Fibroblast of lung (primary cell): ENCODE data around the gene FHIT. TPM values are rescaled to one million over a fixed set of nuclear protein-coding genes. Genes with fewer than 3 reads are reported as not detected.
"Not testable (repeated sequence)": the region's sequence is repeated elsewhere in the genome, so short reads cannot be mapped to it uniquely, and the experiment has no call there.

Experiments used
- DNase-seq, 2 donors: peaks; one replicate each; pipeline versions ENCODE4 v3.0.0 to v3.0.0-alpha.2; 2010; ENCODE audit warnings: low read depth in 2 of 2
- H2AFZ ChIP-seq: 2 replicates; pipeline ENCODE4 v1.5.1; 2012; ENCODE audit warnings: low read length, control low read depth, inconsistent platforms
- H3K27ac ChIP-seq: 2 replicates; pipeline ENCODE4 v1.5.1; 2011; ENCODE audit warnings: low read length, control low read depth; ENCODE audit not compliant: insufficient read depth
- H3K27me3 ChIP-seq: 2 replicates; pipeline ENCODE4 v1.5.1; 2011; ENCODE audit warnings: mild to moderate bottlenecking, low read length; ENCODE audit not compliant: control insufficient read depth, insufficient read depth
- H3K36me3 ChIP-seq: 2 replicates; pipeline ENCODE4 v1.5.1; 2011; ENCODE audit warnings: low read length; ENCODE audit not compliant: control insufficient read depth, insufficient read depth
- H3K4me1 ChIP-seq: 2 replicates; pipeline ENCODE4 v1.5.1; 2011; ENCODE audit warnings: low read length; ENCODE audit not compliant: control insufficient read depth, insufficient read depth; ENCODE audit errors: extremely low read depth
- H3K4me2 ChIP-seq: 2 replicates; pipeline ENCODE4 v1.5.1; 2011; ENCODE audit warnings: low read length, control low read depth; ENCODE audit not compliant: insufficient read depth; ENCODE audit errors: extremely low read depth
- H3K4me3 ChIP-seq, 4 experiments: fragments of 200-600 bp in 1 of 4; sonication (generic) in 1 of 4; replicated peaks in 1 of 4; 2 replicates each; pipeline ENCODE4 v1.5.1; 2011 to 2016; ENCODE audit warnings: low read length in 4 of 4, low read depth in 3 of 4, mild to moderate bottlenecking in 3 of 4, control low read depth in 2 of 4, inconsistent platforms in 1 of 4, mixed read lengths in 1 of 4; ENCODE audit not compliant: insufficient read depth in 1 of 4; ENCODE audit errors: control extremely low read depth in 1 of 4
- H3K79me2 ChIP-seq: 2 replicates; pipeline ENCODE4 v1.5.1; 2012; ENCODE audit warnings: mild to moderate bottlenecking, low read length, inconsistent platforms; ENCODE audit not compliant: control insufficient read depth, insufficient read depth
- H3K9ac ChIP-seq: 2 replicates; pipeline ENCODE4 v1.5.1; 2011; ENCODE audit warnings: mild to moderate bottlenecking, low read length, control low read depth; ENCODE audit not compliant: insufficient read depth
- H3K9me3 ChIP-seq: 2 replicates; pipeline ENCODE4 v1.5.1; 2012; ENCODE audit warnings: low read depth, low read length; ENCODE audit not compliant: control insufficient read depth, insufficient read depth
- H4K20me1 ChIP-seq: 2 replicates; pipeline ENCODE4 v1.5.1; 2011; ENCODE audit warnings: low read length; ENCODE audit not compliant: control insufficient read depth, insufficient read depth; ENCODE audit errors: extremely low read depth
- EZH2 ChIP-seq: IDR thresholded peaks from 2 replicates; pipeline ENCODE4 v1.5.1; 2012; ENCODE audit warnings: low read length, control low read depth, mild to moderate bottlenecking; ENCODE audit errors: missing control alignments
- polyA plus RNA-seq, 2 donors: library from polyadenylated mRNA; depleted of rRNA in 1 of 2; stranded (reverse) in 1 of 2; unstranded in 1 of 2; fragments of >200 nt; gene quantifications; 2 replicates each; pipeline ENCODE4 v1.2.1, GENCODE V29; 2011 to 2012; ENCODE audit warnings: missing spikeins in 1 of 2
- total RNA-seq: library from RNA; depleted of rRNA; stranded (reverse); fragments of >200 nt; gene quantifications from 2 replicates; pipeline ENCODE4 v1.2.1, GENCODE V29; 2014
- TF ChIP-seq, protein P1 (sequence below), 2 donors: IDR thresholded peaks in 1 of 2; conservative IDR thresholded peaks in 1 of 2; 1 replicate in 1 of 2; 2 replicates in 1 of 2; pipeline ENCODE4 v1.5.1; 2011 to 2012; ENCODE audit warnings: low read length in 2 of 2, control low read depth in 1 of 2, inconsistent platforms in 1 of 2, low read depth in 1 of 2, mild to moderate bottlenecking in 1 of 2

FHIT gene
- total and polyA plus RNA-seq, 2 donors (not counting 1 experiment from before 2014, with no cell fraction given) = 0.79 to 2.1 TPM

DNA sequence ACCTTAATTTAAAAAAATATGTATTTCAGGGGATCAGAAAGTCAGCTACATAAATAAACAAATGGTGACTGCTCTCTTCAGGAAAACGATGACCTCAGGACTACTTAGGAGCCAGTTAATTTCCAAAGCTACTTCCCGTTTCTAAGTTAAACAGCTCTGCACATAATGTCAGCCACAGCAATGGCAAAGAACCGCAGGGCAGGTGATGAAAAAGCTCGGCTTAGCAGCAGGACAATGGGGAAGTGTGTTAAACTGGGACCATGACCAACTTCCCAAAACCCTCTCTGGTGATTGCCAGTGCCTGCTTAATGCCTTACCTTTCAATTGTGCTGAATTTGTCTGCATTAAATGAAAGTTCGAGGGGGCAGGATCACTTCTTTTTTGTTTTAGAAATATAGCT, 258.9 kb downstream of the FHIT start:
- Histone ChIP-seq H3K9me3 (no peaks in the 10 kb centered on the region), H3K4me3 (no peak overlapping the region), H3K27ac (no peak overlapping the region), H3K4me1 (no peaks in the 10 kb centered on the region), H3K9ac (no peak overlapping the region), H3K4me2 (no peak overlapping the region), H2AFZ (no peak overlapping the region), H4K20me1 (no peaks in the 10 kb centered on the region), H3K79me2 (no peaks in the 10 kb centered on the region), H3K36me3 (no peaks in the 10 kb centered on the region), H3K27me3 (no peaks in the 10 kb centered on the region)
- no peak for DNase-seq
- TF ChIP-seq EZH2 = no peak
- TF ChIP-seq, protein P1, sequence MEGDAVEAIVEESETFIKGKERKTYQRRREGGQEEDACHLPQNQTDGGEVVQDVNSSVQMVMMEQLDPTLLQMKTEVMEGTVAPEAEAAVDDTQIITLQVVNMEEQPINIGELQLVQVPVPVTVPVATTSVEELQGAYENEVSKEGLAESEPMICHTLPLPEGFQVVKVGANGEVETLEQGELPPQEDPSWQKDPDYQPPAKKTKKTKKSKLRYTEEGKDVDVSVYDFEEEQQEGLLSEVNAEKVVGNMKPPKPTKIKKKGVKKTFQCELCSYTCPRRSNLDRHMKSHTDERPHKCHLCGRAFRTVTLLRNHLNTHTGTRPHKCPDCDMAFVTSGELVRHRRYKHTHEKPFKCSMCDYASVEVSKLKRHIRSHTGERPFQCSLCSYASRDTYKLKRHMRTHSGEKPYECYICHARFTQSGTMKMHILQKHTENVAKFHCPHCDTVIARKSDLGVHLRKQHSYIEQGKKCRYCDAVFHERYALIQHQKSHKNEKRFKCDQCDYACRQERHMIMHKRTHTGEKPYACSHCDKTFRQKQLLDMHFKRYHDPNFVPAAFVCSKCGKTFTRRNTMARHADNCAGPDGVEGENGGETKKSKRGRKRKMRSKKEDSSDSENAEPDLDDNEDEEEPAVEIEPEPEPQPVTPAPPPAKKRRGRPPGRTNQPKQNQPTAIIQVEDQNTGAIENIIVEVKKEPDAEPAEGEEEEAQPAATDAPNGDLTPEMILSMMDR (conservative IDR thresholded peaks at IDR 0.05 in 1 of 2, IDR thresholded peaks at IDR 0.05 in 1 of 2; ENCODE audit: low read depth in 1 of 2, low read length in 2 of 2) = no peak

DNA sequence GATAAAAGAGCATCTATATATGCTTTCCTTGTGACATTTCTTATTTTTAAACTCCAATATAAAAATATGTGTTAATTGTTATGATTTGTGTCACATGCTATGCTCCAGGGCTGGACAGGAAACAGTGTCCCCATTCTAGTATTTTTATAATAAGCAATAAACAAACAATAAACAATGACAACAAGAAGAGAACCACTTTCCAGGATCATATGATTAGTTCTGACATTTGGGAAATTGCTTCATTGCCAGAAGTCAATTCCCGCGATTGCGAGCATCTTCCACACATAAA, 260.9 kb downstream of the FHIT start:
- H3K4me3 ChIP-seq = no peak overlapping the region
- no peaks in the 10 kb centered on the region for H3K79me2 ChIP-seq
- no peak overlapping the region for H3K4me2 ChIP-seq
- H3K36me3 ChIP-seq = no peaks in the 10 kb centered on the region
- no peaks in the 10 kb centered on the region for H3K27me3 ChIP-seq
- no peaks in the 10 kb centered on the region for H3K9me3 ChIP-seq
- TF ChIP-seq, protein P1 (conservative IDR thresholded peaks at IDR 0.05 in 1 of 2, IDR thresholded peaks at IDR 0.05 in 1 of 2; ENCODE audit: low read depth in 1 of 2, low read length in 2 of 2) = no peak
- no peak for TF ChIP-seq EZH2
- no peak overlapping the region for H3K9ac ChIP-seq
- no peaks in the 10 kb centered on the region for H3K4me1 ChIP-seq
- DNase-seq = no peak
- no peaks in the 10 kb centered on the region for H4K20me1 ChIP-seq
- H2AFZ ChIP-seq = no peak overlapping the region
- no peak overlapping the region for H3K27ac ChIP-seq

DNA sequence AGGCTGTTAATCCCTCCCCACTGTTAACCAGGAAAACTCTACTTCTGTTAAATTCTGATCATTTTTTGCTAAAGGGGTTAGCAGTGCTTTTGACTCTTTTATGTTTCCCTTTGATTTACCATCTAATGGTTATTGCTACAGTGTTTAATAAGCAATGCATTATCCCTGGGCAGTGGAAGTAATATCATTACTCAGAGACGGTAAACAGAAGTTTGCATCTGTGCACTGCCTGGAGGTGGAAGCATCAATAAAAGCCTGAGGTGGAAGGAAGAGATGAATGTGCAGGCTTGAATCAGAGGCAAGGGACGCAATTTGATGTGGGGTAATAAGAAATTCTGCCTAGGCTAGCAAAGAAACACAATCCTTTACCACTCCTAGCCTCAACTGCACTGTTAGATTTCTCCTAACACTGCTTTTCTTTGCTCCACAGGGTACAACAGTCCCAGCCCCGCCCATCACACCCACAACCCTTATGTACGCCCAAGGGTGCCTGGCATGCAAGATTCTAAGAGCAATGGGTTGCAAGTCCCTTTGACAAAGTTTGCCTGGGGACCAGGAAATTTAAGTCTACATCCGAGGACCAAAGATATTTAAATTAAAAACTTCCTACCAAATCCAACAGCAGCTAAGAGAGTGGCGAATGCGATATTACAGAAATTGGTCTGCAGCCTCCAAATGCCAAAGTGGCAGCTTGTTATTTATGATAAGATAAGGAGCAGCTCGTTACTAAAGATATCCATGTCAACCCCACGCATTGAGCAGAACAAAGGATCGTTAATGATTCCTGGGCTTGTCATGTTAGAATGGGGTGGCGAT, 261.4 kb downstream of the FHIT start:
- no peaks in the 10 kb centered on the region for H3K79me2 ChIP-seq
- H3K4me2 ChIP-seq = no peak overlapping the region
- H3K9me3 ChIP-seq = no peaks in the 10 kb centered on the region
- H4K20me1 ChIP-seq = no peaks in the 10 kb centered on the region
- DNase-seq = no peak
- H3K4me1 ChIP-seq = no peaks in the 10 kb centered on the region
- H2AFZ ChIP-seq = no peak overlapping the region
- no peak overlapping the region for H3K27ac ChIP-seq
- no peaks in the 10 kb centered on the region for H3K36me3 ChIP-seq
- H3K9ac ChIP-seq = no peak overlapping the region
- TF ChIP-seq EZH2 = no peak
- TF ChIP-seq, protein P1 (conservative IDR thresholded peaks at IDR 0.05 in 1 of 2, IDR thresholded peaks at IDR 0.05 in 1 of 2; ENCODE audit: low read depth in 1 of 2, low read length in 2 of 2) = no peak
- H3K4me3 ChIP-seq = no peak overlapping the region
- H3K27me3 ChIP-seq = no peaks in the 10 kb centered on the region

DNA sequence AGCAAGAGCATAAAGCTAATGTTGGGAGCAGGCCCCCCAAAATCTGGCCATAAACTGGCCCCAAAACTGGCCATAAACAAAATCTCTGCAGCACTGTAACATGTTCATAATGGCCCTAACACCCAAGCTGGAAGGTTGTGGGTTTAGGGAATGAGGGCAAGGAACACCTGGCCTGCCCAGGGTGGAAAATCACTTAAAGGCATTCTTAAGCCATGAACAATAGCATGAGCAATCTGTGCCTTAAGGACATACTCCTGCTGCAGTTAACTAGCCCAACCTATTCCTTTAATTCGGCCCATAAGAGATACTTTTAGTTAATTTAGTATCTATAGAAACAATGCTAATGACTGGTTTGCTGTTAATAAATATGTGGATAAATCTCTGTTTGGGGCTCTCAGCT, 264.1 kb downstream of the FHIT start:
- not testable (repeated sequence) for H3K9me3 ChIP-seq, H3K27me3 ChIP-seq, H2AFZ ChIP-seq, DNase-seq, H4K20me1 ChIP-seq, H3K4me3 ChIP-seq, H3K27ac ChIP-seq, H3K9ac ChIP-seq, H3K4me1 ChIP-seq, H3K79me2 ChIP-seq, H3K4me2 ChIP-seq, H3K36me3 ChIP-seq
